Activated T-cell treated with anti-CD3 and anti-CD28 coated beads for 4 hours (primary cell): ENCODE measurements around the gene ABCC1.

Experiments
- DNase-seq: peaks from one replicate; pipeline ENCODE4 v3.0.0-alpha.2; 2020

Gene ABCC1

GRCh38 chr16:15993946-15994665 lies 44.7 kb downstream of the ABCC1 start:
- no peak for DNase-seq

- no peak for DNase-seq
Measured at GRCh38 chr16:15996432-15997109, 47.2 kb downstream of the ABCC1 start.

GRCh38 chr16:16000685-16001084 lies 51.3 kb downstream of the ABCC1 start:
- no peak for DNase-seq

GRCh38 chr16:16001596-16002255 lies 52.3 kb downstream of the ABCC1 start:
- DNase-seq: no peak

- DNase-seq: no peak
Measured at GRCh38 chr16:16003719-16004313, 54.4 kb downstream of the ABCC1 start.

GRCh38 chr16:16004314-16004749 lies 54.9 kb downstream of the ABCC1 start:
- DNase-seq: no peak

- DNase-seq: no peak
Measured at GRCh38 chr16:16005721-16006120, 56.3 kb downstream of the ABCC1 start.

- no peak for DNase-seq
Measured at GRCh38 chr16:16006650-16007049, 57.2 kb downstream of the ABCC1 start.

- DNase-seq: no peak
Measured at GRCh38 chr16:16007743-16008111, 58.3 kb downstream of the ABCC1 start.

GRCh38 chr16:16008666-16009065 lies 59.2 kb downstream of the ABCC1 start:
- no peak for DNase-seq

GRCh38 chr16:16009401-16009800 lies 60.0 kb downstream of the ABCC1 start:
- no peak for DNase-seq

GRCh38 chr16:16010194-16010593 lies 60.8 kb downstream of the ABCC1 start:
- DNase-seq: no peak

GRCh38 chr16:16012144-16012543 lies 62.7 kb downstream of the ABCC1 start:
- DNase-seq: no peak

- DNase-seq: no peak
Measured at GRCh38 chr16:16013812-16014211, 64.4 kb downstream of the ABCC1 start.

GRCh38 chr16:16014329-16015224 lies 65.2 kb downstream of the ABCC1 start:
- no peak for DNase-seq

- DNase-seq: no peak
Measured at GRCh38 chr16:16015849-16016248, 66.4 kb downstream of the ABCC1 start.

GRCh38 chr16:16016388-16016964 lies 67.1 kb downstream of the ABCC1 start:
- DNase-seq: no peak

GRCh38 chr16:16017812-16018211 lies 68.4 kb downstream of the ABCC1 start:
- DNase-seq: no peak

- DNase-seq: no peak
Measured at GRCh38 chr16:16018705-16019104, 69.3 kb downstream of the ABCC1 start.

GRCh38 chr16:16019488-16019887 lies 70.1 kb downstream of the ABCC1 start:
- DNase-seq: no peak

- DNase-seq: no peak
Measured at GRCh38 chr16:16020291-16020690, 70.9 kb downstream of the ABCC1 start.

GRCh38 chr16:16021020-16021419 lies 71.6 kb downstream of the ABCC1 start:
- DNase-seq: no peak
